HL-60/S4 treated with retinoic acid at 250 ng/mL for 4 days and 3 days (cell line): ENCODE measurements around the gene ZFYVE28.
"Not testable (repeated sequence)": the region's sequence is repeated elsewhere in the genome, so short reads cannot be mapped to it uniquely, and the experiment has no call there.

ENCODE experiments used
- in situ Hi-C: fragments of 300-500 bp; cut with MboI; formaldehyde crosslinking; loops from 2 replicates; pipeline ENCODE4 v1.7.0; 2022; ENCODE audit warnings: low sequenced_read_pairs

The ZFYVE28 gene

DNA sequence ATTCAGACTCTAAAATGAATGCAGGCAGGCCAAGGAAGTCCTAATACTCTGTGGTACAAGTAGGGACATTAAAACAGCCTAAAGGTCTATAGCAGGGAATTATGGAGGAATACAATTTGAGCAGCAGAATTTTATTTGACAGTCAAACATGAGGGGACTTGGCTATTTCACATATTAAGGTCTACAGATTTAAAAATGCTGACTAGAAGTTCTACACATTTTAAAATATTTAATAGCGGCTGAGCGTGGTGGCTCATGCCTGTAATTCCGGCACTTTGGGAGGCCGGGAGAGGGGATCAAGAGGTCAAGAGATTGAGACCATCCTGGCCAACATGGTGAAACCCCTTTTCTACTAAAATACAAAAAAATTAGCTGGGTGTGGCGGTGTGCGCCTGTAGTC is 187.4 kb downstream of the ZFYVE28 start:
- in situ Hi-C loops = no loop called here

DNA sequence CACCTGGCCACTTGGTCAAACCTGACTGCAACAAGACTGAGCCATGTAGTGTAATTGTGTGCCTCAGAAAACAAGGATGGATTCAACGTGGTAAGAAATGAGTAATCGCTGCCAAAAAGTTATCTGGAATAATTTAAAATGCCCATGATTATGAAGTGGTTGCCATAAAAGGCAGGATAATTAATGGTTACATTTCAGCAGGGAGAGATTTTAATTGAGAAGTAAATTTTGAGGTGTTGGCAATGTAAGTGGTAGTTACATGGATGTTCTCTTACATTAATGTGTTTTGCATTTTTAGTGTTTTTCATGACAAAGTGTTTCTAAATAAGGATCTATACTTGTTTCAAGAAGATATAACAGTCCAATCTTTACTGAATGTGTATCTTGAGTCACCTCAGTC is 192.2 kb downstream of the ZFYVE28 start:
- in situ Hi-C loops = no loop called here

DNA sequence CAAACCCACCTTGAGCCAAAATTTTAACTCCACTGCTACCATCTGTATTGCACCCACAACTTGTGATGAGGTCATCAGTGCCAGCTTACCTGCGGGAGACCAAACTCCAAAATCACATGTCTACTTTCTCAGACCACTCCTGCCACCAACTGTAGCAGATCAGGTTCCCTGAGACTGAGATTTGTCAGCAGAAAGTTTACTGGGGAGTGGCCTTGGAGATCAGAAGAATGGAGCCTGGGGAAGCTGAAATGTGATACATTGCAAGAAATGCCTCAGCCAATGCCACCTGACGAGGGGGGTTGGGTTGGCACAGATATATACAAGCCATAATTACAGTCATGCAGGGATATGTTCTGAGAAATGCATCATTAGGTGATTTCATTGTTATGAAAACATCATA is 195.6 kb downstream of the ZFYVE28 start:
- in situ Hi-C loops = no loop called here

DNA sequence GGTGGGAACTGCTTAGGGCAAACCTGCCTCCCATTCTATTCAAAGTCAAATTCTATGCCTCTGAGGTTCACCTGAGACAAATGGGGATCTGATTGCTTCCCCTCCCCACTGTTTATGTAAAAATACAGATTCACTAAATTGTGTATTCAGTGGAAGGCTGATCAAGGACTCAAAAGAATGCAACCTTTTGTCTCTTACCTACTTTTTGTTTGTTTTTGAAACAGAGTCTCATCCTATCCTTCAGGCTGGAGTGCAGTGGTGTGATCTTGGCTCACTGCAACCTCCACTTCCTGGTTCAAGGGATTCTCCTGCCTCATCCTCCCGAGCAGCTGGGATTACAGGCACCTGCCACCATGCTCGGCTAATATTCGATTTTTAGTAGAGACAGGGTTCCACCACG is 197.1 kb downstream of the ZFYVE28 start:
- in situ Hi-C loops = not testable (repeated sequence)

DNA sequence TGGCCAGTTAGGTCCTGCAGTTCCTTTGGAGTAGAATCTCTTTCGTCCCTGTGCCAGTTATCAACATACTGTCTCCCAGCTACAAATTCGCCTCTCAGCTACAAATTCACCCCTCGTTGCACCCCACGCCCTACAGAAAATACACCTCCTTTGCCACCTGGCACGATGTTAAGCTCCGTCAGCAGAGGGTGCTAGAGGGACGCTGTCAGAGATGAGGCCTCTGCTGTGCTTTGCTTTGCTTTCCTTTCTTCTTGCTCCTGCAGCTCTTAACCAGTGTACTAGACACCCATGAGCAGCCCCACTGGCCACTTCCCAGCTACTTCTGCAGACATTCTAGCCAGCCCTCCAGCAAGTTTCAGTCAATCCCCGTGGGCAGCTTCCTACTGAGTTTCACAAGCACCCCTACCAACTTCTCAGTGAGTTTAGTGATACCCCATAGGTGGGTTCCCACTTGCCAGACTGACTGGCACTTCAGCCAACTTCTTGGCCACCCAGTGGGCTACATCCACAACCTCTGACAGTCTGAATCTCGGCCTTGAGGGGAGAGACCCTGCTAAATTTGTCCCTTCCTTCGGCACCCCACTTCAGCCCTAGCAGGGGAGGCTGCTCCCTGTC is 198.3 kb downstream of the ZFYVE28 start:
- in situ Hi-C loops = no loop called here
